Liver (tissue), 3 donors: Measurements from ENCODE around the gene NFYC.

Experiments used
- CTCF ChIP-seq: fragments of 150-350 bp; IDR thresholded peaks from 2 replicates; pipeline ENCODE4 v1.5.1; 2017; ENCODE audit warnings: improper control_type of control experiment, low read depth, low read length; ENCODE audit not compliant: missing input control
- FOXA1 ChIP-seq: IDR thresholded peaks from 2 replicates; pipeline ENCODE4 v1.6.1; 2016; ENCODE audit warnings: antibody characterized with exemption
- GABPA ChIP-seq, 2 donors: IDR thresholded peaks in 1 of 2; conservative IDR thresholded peaks in 1 of 2; 2 replicates each; pipeline ENCODE4 v1.6.1; 2016; ENCODE audit warnings: antibody characterized with exemption in 2 of 2, mild to moderate bottlenecking in 1 of 2, moderate library complexity in 1 of 2
- JUND ChIP-seq, 2 donors: IDR thresholded peaks; 2 replicates each; pipeline ENCODE4 v1.6.1; 2016; ENCODE audit warnings: antibody characterized with exemption in 2 of 2
- MAX ChIP-seq: IDR thresholded peaks from 2 replicates; pipeline ENCODE4 v1.6.1; 2016; ENCODE audit warnings: antibody characterized with exemption
- RAD21 ChIP-seq, 2 donors: IDR thresholded peaks; 2 replicates each; pipeline ENCODE4 v1.6.1; 2016; ENCODE audit warnings: antibody characterized with exemption in 2 of 2, mild to moderate bottlenecking in 2 of 2
- REST ChIP-seq: IDR thresholded peaks from 2 replicates; pipeline ENCODE4 v1.6.1; 2016; ENCODE audit warnings: antibody characterized with exemption, mild to moderate bottlenecking
- RXRA ChIP-seq, 2 donors: IDR thresholded peaks; 2 replicates each; pipeline ENCODE4 v1.6.1; 2017 to 2018; ENCODE audit warnings: antibody characterized with exemption in 2 of 2, mild to moderate bottlenecking in 1 of 2
- SP1 ChIP-seq: IDR thresholded peaks from 2 replicates; pipeline ENCODE4 v1.6.1; 2018; ENCODE audit warnings: antibody characterized with exemption, mild to moderate bottlenecking
- TAF1 ChIP-seq: conservative IDR thresholded peaks from 2 replicates; pipeline ENCODE4 v1.6.1; 2016; ENCODE audit warnings: antibody characterized with exemption, mild to moderate bottlenecking
- ZBTB33 ChIP-seq: IDR thresholded peaks from 2 replicates; pipeline ENCODE4 v1.6.1; 2016; ENCODE audit warnings: antibody characterized with exemption
- donor health status: healthy.
- donor health status: healthy.

- no peak for TF ChIP-seq CTCF
- TF ChIP-seq MAX, result no peak
- TF ChIP-seq JUND (IDR thresholded peaks at IDR 0.05), result no peak
- TF ChIP-seq RAD21 (IDR thresholded peaks at IDR 0.05), result no peak
- no peak for TF ChIP-seq FOXA1
- TF ChIP-seq GABPA (IDR thresholded peaks at IDR 0.05 in 1 of 2, conservative IDR thresholded peaks at IDR 0.05 in 1 of 2), result no peak
- TF ChIP-seq SP1, result no peak
- TF ChIP-seq TAF1, result no peak
- no peak for TF ChIP-seq RXRA (IDR thresholded peaks at IDR 0.05)
- no peak for TF ChIP-seq REST
- no peak for TF ChIP-seq ZBTB33
These were observed 117.4 kb downstream of the NFYC start for GRCh38 chr1:40808909-40809308.
